Measurements from ENCODE around the gene CHST9.
"Not testable (repeated sequence)": the region's sequence is repeated elsewhere in the genome, so short reads cannot be mapped to it uniquely, and the experiment has no call there.

The CHST9 gene

GRCh38 chr18:27004056-27004829 lies 180.9 kb downstream of the CHST9 start:
- DNase-seq (ENCODE audit: low read depth): no peak

GRCh38 chr18:26999797-27000196 lies 185.3 kb downstream of the CHST9 start:
- no peak for DNase-seq (ENCODE audit: low read depth)

- no peak for DNase-seq (ENCODE audit: low read depth)
These were observed 191.5 kb downstream of the CHST9 start for GRCh38 chr18:26993568-26993967.

- no peak for DNase-seq (ENCODE audit: low read depth)
These were observed 192.2 kb downstream of the CHST9 start for GRCh38 chr18:26992926-26993325.

- DNase-seq (ENCODE audit: low read depth): no peak
These were observed 195.3 kb downstream of the CHST9 start for GRCh38 chr18:26989842-26990241.

- no peak for DNase-seq (ENCODE audit: low read depth)
These were observed 203.6 kb downstream of the CHST9 start for GRCh38 chr18:26981360-26982082.

- no peak for DNase-seq (ENCODE audit: low read depth)
These were observed 206.2 kb downstream of the CHST9 start for GRCh38 chr18:26978812-26979341.

- DNase-seq (ENCODE audit: low read depth): no peak
These were observed 207.3 kb downstream of the CHST9 start for GRCh38 chr18:26977781-26978180.

GRCh38 chr18:26976206-26976605 lies 208.9 kb downstream of the CHST9 start:
- no peak for DNase-seq (ENCODE audit: low read depth)

GRCh38 chr18:26972549-26972948 lies 212.6 kb downstream of the CHST9 start:
- not testable (repeated sequence) for DNase-seq (ENCODE audit: low read depth)

- DNase-seq (ENCODE audit: low read depth): no peak
These were observed 213.7 kb downstream of the CHST9 start for GRCh38 chr18:26971409-26971808.

GRCh38 chr18:26970637-26971036 lies 214.5 kb downstream of the CHST9 start:
- DNase-seq (ENCODE audit: low read depth): no peak

GRCh38 chr18:26965206-26965605 lies 219.9 kb downstream of the CHST9 start:
- no peak for DNase-seq (ENCODE audit: low read depth)

GRCh38 chr18:26963292-26963691 lies 221.8 kb downstream of the CHST9 start:
- DNase-seq (ENCODE audit: low read depth): no peak

GRCh38 chr18:26961839-26962238 lies 223.3 kb downstream of the CHST9 start:
- no peak for DNase-seq (ENCODE audit: low read depth)

- no peak for DNase-seq (ENCODE audit: low read depth)
These were observed 224.2 kb downstream of the CHST9 start for GRCh38 chr18:26960911-26961310.

- DNase-seq (ENCODE audit: low read depth): no peak
These were observed 228.2 kb downstream of the CHST9 start for GRCh38 chr18:26956863-26957262.

- DNase-seq (ENCODE audit: low read depth): no peak
These were observed 236.4 kb downstream of the CHST9 start for GRCh38 chr18:26948703-26949102.

- no peak for DNase-seq (ENCODE audit: low read depth)
These were observed 241.2 kb downstream of the CHST9 start for GRCh38 chr18:26943906-26944305.

GRCh38 chr18:26941584-26941983 lies 243.5 kb downstream of the CHST9 start:
- no peak for DNase-seq (ENCODE audit: low read depth)

- no peak for DNase-seq (ENCODE audit: low read depth)
These were observed 244.2 kb downstream of the CHST9 start for GRCh38 chr18:26940744-26941398.

GRCh38 chr18:26931659-26932058 lies 253.4 kb downstream of the CHST9 start:
- DNase-seq (ENCODE audit: low read depth): no peak

GRCh38 chr18:26930630-26931029 lies 254.5 kb downstream of the CHST9 start:
- no peak for DNase-seq (ENCODE audit: low read depth)
